GM12878 (cell line): ENCODE results near the gene BPIFA1. TPM values are rescaled to one million over a fixed set of nuclear protein-coding genes. Genes with fewer than 3 reads are reported as not detected.

Experiments used
- ATAC-seq: fragments of 200-7000 bp; cut with Tn5 transposase; 3 replicates; pipeline ENCODE4 v1.9.1; 2020; ENCODE audit warnings: mild to moderate bottlenecking, moderate library complexity
- BruUV-seq: library from RNA; stranded (reverse); fragments of 400-500 nt; replicated peaks from 2 replicates; lab custom pipeline; 2021; lab: Mats Ljungman, UMichigan
- CTCF ChIA-PET: fragments of 300-600 bp; sonication (Branson Sonifier 250); formaldehyde crosslinking; extraction: SDS; loops from one replicate; lab custom pipeline; 2021; ENCODE audit warnings: inconsistent platforms; lab: Yijun Ruan, JAX
- POLR2A ChIA-PET: fragments of 350-600 bp; formaldehyde crosslinking; extraction: SDS; loops from one replicate; lab custom pipeline; 2021; ENCODE audit warnings: inconsistent platforms; lab: Charles Lee
- RAD21 ChIA-PET: fragments of 300-600 bp; sonication (Branson Sonifier 250); formaldehyde crosslinking; loops from one replicate; lab custom pipeline; 2023; ENCODE audit warnings: antibody characterized with exemption; ENCODE audit not compliant: unreplicated experiment; lab: Charles Lee
- SMC1A ChIA-PET: fragments of 300-600 bp; sonication (Branson Sonifier 250); formaldehyde crosslinking; loops from one replicate; lab custom pipeline; 2023; ENCODE audit not compliant: unreplicated experiment, uncharacterized antibody; lab: Charles Lee
- DNase-seq: peaks from one replicate; pipeline ENCODE4 v3.0.0-alpha.2; 2011; ENCODE audit warnings: low read depth, low spot score
- FAIRE-seq: peaks from 3 replicates; lab custom pipeline; 2011; peaks lifted over from hg19 to GRCh38; lab: Jason Lieb, UNC
- H2AFZ ChIP-seq: 2 replicates; pipeline ENCODE4 v1.6.0; 2011; ENCODE audit warnings: low read depth, low read length, control low read depth; ENCODE audit not compliant: control insufficient read depth
- H3K27ac ChIP-seq: 2 replicates; pipeline ENCODE4 v1.5.1; 2011; ENCODE audit warnings: control low read depth; ENCODE audit not compliant: control insufficient read depth, insufficient read depth
- H3K27me3 ChIP-seq, 2 experiments: replicated peaks in 1 of 2; 2 replicates each; pipeline versions ENCODE4 v1.6.0 to v1.6.1; 2011; ENCODE audit warnings: low read length in 1 of 2; ENCODE audit not compliant: control insufficient read depth in 2 of 2, insufficient read depth in 2 of 2
- H3K36me3 ChIP-seq, 2 experiments: 2 replicates each; pipeline ENCODE4 v1.5.1; 2011; ENCODE audit warnings: low read length in 1 of 2; ENCODE audit not compliant: control insufficient read depth in 2 of 2, insufficient read depth in 2 of 2
- H3K4me1 ChIP-seq: 2 replicates; pipeline ENCODE4 v1.6.1; 2011; ENCODE audit warnings: mild to moderate bottlenecking, low read length, moderate library complexity, mixed read lengths; ENCODE audit not compliant: control insufficient read depth, insufficient read depth
- H3K4me2 ChIP-seq: 2 replicates; pipeline ENCODE4 v1.6.0; 2011; ENCODE audit warnings: control low read depth; ENCODE audit not compliant: control insufficient read depth, insufficient read depth
- H3K4me3 ChIP-seq: fragments of 200-600 bp; sonication (generic); 2 replicates; pipeline ENCODE4 v1.5.1; 2016
- H3K79me2 ChIP-seq: 2 replicates; pipeline ENCODE4 v1.6.0; 2011; ENCODE audit warnings: low read length; ENCODE audit not compliant: control insufficient read depth, insufficient read depth
- H3K9ac ChIP-seq: 2 replicates; pipeline ENCODE4 v1.8.0; 2011; ENCODE audit warnings: low read length, control low read depth, mixed read lengths; ENCODE audit not compliant: control insufficient read depth, insufficient read depth
- H3K9me3 ChIP-seq: replicated peaks from 3 replicates; pipeline ENCODE4 v1.5.1; 2011; ENCODE audit warnings: mild to moderate bottlenecking, low read length; ENCODE audit not compliant: control insufficient read depth, insufficient read depth
- H4K20me1 ChIP-seq: 2 replicates; pipeline ENCODE4 v1.6.0; 2011; ENCODE audit not compliant: control insufficient read depth, insufficient read depth
- ASH2L ChIP-seq: fragments of 300-600, 200-600 bp; sonication (generic); IDR thresholded peaks from 2 replicates; pipeline ENCODE4 v1.6.1; 2017; ENCODE audit warnings: low read depth, mild to moderate bottlenecking, borderline replicate concordance
- BCL11A ChIP-seq: IDR thresholded peaks from 2 replicates; pipeline ENCODE4 v1.6.1; 2011; ENCODE audit warnings: low read depth, low read length
- CBFB ChIP-seq: IDR thresholded peaks from 2 replicates; pipeline ENCODE4 v1.6.1; 2016; ENCODE audit warnings: antibody characterized with exemption, low read depth
- CBX3 ChIP-seq: fragments of 200-600 bp; sonication (generic); IDR thresholded peaks from 2 replicates; pipeline ENCODE4 v1.6.1; 2016; ENCODE audit warnings: low read depth, borderline replicate concordance
- HDAC2 ChIP-seq: fragments of 200-600 bp; sonication (generic); IDR thresholded peaks from 2 replicates; pipeline ENCODE4 v1.6.1; 2017
- JUNB ChIP-seq: IDR thresholded peaks from 2 replicates; pipeline ENCODE4 v1.6.1; 2016; ENCODE audit warnings: antibody characterized with exemption, mild to moderate bottlenecking
- KDM1A ChIP-seq: fragments of 200-600 bp; sonication (generic); IDR thresholded peaks from 2 replicates; pipeline ENCODE4 v1.6.1; 2016; ENCODE audit warnings: borderline replicate concordance
- MEF2A ChIP-seq: IDR thresholded peaks from 2 replicates; pipeline ENCODE4 v1.6.1; 2011; ENCODE audit warnings: low read depth, mild to moderate bottlenecking, low read length, moderate library complexity; ENCODE audit not compliant: insufficient read depth
- NFIC ChIP-seq: IDR thresholded peaks from 2 replicates; pipeline ENCODE4 v1.6.1; 2012; ENCODE audit warnings: low read depth, mild to moderate bottlenecking, inconsistent platforms, low read length, moderate library complexity
- PML ChIP-seq: IDR thresholded peaks from 2 replicates; pipeline ENCODE4 v1.6.1; 2012; ENCODE audit warnings: low read length, inconsistent platforms
- SMAD1 ChIP-seq: fragments of 450-650 bp; IDR thresholded peaks from 2 replicates; pipeline ENCODE4 v1.6.1; 2018; ENCODE audit warnings: mild to moderate bottlenecking, low read depth; ENCODE audit not compliant: partially characterized antibody
- SPI1 ChIP-seq: IDR thresholded peaks from 2 replicates; pipeline ENCODE4 v1.6.1; 2011; ENCODE audit warnings: low read depth, mild to moderate bottlenecking, low read length, moderate library complexity, borderline replicate concordance; ENCODE audit not compliant: insufficient read depth
- TCF7 ChIP-seq: IDR thresholded peaks from 2 replicates; pipeline ENCODE4 v1.6.1; 2014; ENCODE audit warnings: antibody characterized with exemption, borderline replicate concordance
- YBX1 ChIP-seq: fragments of 450-650 bp; IDR thresholded peaks from 2 replicates; pipeline ENCODE4 v1.6.1; 2016; ENCODE audit warnings: antibody characterized with exemption
- WGBS: methylation state at CpG from one replicate; pipeline ENCODE4 v1.1.6; 2016; ENCODE audit warnings: low lambda C conversion rate; ENCODE audit not compliant: insufficient replicate concordance, insufficient coverage; ENCODE audit errors: missing lambda C conversion rate; 5-methylcytosine and 5-hydroxymethylcytosine counted together
- in situ Hi-C: fragments of 300-500 bp; cut with MboI; formaldehyde crosslinking; loops from 9 replicates; pipeline ENCODE4 v1.14.3; 2018; ENCODE audit warnings: mixed read lengths
- intact Hi-C: fragments of 100-400 bp; cut with micrococcal nuclease; formaldehyde crosslinking; loops from one replicate; pipeline ENCODE4 v1.14.2; 2022; ENCODE audit not compliant: unreplicated experiment
- polyA plus RNA-seq, 11 experiments: library from polyadenylated mRNA; depleted of rRNA in 4 of 11; unstranded in 6 of 11; stranded (reverse) in 5 of 11; fragments of >200 nt; fragmentation: Nextera tagmentation in 4 of 11; fragmentation: Illumina TruSeq in 1 of 11; extraction: Ambion mirVana in 4 of 11; extraction: Trizol in 1 of 11; gene quantifications; 1 replicate in 1 of 11; 2 replicates in 10 of 11; pipeline versions ENCODE4 v1.2.1 to v1.2.3, GENCODE V29; 2011 to 2016; ENCODE audit warnings: inconsistent platforms in 2 of 11, missing spikeins in 2 of 11, low read depth in 1 of 11
- total RNA-seq, 4 experiments: library from RNA; depleted of rRNA in 3 of 4; stranded (reverse); fragments of >200 nt in 3 of 4; fragmentation: Illumina TruSeq in 1 of 4; extraction: Trizol in 1 of 4; gene quantifications; 2 replicates each; pipeline versions ENCODE4 v1.2.1 to v1.2.3, GENCODE V29; 2013 to 2021
- TF ChIP-seq, protein P1 (sequence below): fragments of 450-650 bp; IDR thresholded peaks from 2 replicates; pipeline ENCODE4 v1.6.1; 2017; ENCODE audit warnings: mild to moderate bottlenecking, moderate library complexity
- TF ChIP-seq, protein P2 (sequence below): fragments of 450-650 bp; formaldehyde crosslinking; IDR thresholded peaks from 2 replicates; pipeline ENCODE4 v1.4.0; 2022; ENCODE audit warnings: mild to moderate bottlenecking, moderate library complexity

BPIFA1 gene
- total and polyA plus RNA-seq, 10 of the 15 experiments (the other 5 are each of a cell fraction or from before 2014, with no cell fraction given) = not detected

DNA sequence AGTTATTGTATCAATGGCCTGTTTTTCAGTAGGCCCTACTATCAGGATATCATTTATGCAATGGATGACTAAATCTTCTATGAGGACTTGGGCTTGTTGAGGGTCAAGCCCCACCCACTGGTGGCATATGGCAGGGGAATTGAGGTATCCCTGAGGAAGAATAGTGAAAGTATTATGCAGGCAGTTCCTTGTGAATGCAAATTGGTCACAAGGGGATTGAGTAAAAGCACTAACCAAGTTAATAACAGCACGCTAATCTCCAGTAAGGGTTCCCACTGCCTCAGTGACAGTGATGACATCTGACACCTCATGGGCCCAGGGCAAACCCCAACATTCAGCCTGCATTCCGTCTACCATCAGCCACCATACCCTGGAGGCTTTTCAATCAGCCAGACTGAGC lies 14.9 kb downstream of the BPIFA1 start:
- SMC1A ChIA-PET = no interaction called here
- H3K36me3 ChIP-seq = no peaks in the 10 kb centered on the region
- WGBS = 0% methylated on average over 2 of the region's 2 CpGs
- no peak overlapping the region for H2AFZ ChIP-seq
- RAD21 ChIA-PET = no interaction called here
- no peaks in the 10 kb centered on the region for H3K9me3 ChIP-seq
- DNase-seq (no peak), ATAC-seq (no peak), FAIRE-seq (no peak)
- in situ Hi-C loops = no loop called here
- no peaks in the 10 kb centered on the region for H3K27me3 ChIP-seq
- H3K9ac ChIP-seq = no peak overlapping the region
- H3K27ac ChIP-seq = no peak overlapping the region
- CTCF ChIA-PET = no interaction called here
- no peak overlapping the region for H3K4me3 ChIP-seq
- POLR2A ChIA-PET = no interaction called here
- no peaks in the 10 kb centered on the region for H3K79me2 ChIP-seq
- no peak overlapping the region for H3K4me2 ChIP-seq
- H4K20me1 ChIP-seq = no peaks in the 10 kb centered on the region
- no peaks in the 10 kb centered on the region for H3K4me1 ChIP-seq
- no TSS peak for BruUV-seq
- intact Hi-C loops = no loop called here
- TF ChIP-seq NFIC (no peak), SPI1 (no peak), MEF2A (no peak), ASH2L (no peak), KDM1A (no peak), SMAD1 (no peak), JUNB (no peak), BCL11A (no peak), HDAC2 (no peak), TCF7 (no peak), CBX3 (no peak), PML (no peak), CBFB (no peak), YBX1 (no peak)
- TF ChIP-seq, protein P1, sequence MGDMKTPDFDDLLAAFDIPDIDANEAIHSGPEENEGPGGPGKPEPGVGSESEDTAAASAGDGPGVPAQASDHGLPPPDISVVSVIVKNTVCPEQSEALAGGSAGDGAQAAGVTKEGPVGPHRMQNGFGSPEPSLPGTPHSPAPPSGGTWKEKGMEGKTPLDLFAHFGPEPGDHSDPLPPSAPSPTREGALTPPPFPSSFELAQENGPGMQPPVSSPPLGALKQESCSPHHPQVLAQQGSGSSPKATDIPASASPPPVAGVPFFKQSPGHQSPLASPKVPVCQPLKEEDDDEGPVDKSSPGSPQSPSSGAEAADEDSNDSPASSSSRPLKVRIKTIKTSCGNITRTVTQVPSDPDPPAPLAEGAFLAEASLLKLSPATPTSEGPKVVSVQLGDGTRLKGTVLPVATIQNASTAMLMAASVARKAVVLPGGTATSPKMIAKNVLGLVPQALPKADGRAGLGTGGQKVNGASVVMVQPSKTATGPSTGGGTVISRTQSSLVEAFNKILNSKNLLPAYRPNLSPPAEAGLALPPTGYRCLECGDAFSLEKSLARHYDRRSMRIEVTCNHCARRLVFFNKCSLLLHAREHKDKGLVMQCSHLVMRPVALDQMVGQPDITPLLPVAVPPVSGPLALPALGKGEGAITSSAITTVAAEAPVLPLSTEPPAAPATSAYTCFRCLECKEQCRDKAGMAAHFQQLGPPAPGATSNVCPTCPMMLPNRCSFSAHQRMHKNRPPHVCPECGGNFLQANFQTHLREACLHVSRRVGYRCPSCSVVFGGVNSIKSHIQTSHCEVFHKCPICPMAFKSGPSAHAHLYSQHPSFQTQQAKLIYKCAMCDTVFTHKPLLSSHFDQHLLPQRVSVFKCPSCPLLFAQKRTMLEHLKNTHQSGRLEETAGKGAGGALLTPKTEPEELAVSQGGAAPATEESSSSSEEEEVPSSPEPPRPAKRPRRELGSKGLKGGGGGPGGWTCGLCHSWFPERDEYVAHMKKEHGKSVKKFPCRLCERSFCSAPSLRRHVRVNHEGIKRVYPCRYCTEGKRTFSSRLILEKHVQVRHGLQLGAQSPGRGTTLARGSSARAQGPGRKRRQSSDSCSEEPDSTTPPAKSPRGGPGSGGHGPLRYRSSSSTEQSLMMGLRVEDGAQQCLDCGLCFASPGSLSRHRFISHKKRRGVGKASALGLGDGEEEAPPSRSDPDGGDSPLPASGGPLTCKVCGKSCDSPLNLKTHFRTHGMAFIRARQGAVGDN = no peak
- TF ChIP-seq, protein P2, sequence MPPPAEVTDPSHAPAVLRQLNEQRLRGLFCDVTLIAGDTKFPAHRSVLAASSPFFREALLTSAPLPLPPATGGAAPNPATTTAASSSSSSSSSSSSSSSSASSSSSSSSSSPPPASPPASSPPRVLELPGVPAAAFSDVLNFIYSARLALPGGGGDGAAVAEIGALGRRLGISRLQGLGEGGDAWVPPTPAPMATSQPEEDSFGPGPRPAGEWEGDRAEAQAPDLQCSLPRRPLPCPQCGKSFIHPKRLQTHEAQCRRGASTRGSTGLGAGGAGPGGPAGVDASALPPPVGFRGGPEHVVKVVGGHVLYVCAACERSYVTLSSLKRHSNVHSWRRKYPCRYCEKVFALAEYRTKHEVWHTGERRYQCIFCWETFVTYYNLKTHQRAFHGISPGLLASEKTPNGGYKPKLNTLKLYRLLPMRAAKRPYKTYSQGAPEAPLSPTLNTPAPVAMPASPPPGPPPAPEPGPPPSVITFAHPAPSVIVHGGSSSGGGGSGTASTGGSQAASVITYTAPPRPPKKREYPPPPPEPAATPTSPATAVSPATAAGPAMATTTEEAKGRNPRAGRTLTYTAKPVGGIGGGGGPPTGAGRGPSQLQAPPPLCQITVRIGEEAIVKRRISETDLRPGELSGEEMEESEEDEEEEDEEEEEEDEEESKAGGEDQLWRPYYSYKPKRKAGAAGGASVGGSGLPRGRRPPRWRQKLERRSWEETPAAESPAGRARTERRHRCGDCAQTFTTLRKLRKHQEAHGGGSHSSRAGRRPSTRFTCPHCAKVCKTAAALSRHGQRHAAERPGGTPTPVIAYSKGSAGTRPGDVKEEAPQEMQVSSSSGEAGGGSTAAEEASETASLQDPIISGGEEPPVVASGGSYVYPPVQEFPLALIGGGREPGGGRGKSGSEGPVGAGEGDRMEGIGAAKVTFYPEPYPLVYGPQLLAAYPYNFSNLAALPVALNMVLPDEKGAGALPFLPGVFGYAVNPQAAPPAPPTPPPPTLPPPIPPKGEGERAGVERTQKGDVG (CRISPR knock-in tag) = no peak
